ENCODE measurements around the gene UBE2E1. TPM values are rescaled to one million over a fixed set of nuclear protein-coding genes. Genes with fewer than 3 reads are reported as not detected.

Gene UBE2E1
- total RNA-seq, 2 donors from 2014 or later = 41.2 to 53.3 TPM

- Histone ChIP-seq H3K27ac (no peak overlapping the region), H3K4me3 (no peak overlapping the region), H3K27me3 (replicated peaks; ENCODE audit: insufficient read depth) (no peaks in the 10 kb centered on the region), H3K4me1 (ENCODE audit: control insufficient read depth in 1 of 2, low read depth in 2 of 2) (peaks cover 7 to 36% of the 10 kb centered on the region in 2 donors), H3K9me3 (no peaks in the 10 kb centered on the region), H3K36me3 (no peaks in the 10 kb centered on the region)
- no peak for DNase-seq (ENCODE audit: low spot score)
- TF ChIP-seq CTCF (IDR thresholded peaks at IDR 0.05) = no peak
- no peak for ATAC-seq (ENCODE audit: insufficient number of reproducible peaks, low FRiP score, low read depth)
Observed at GRCh38 chr3:23874359-23875112, 68.8 kb downstream of the UBE2E1 start.

GRCh38 chr3:23875113-23875725 is 69.5 kb downstream of the UBE2E1 start:
- TF ChIP-seq CTCF (IDR thresholded peaks at IDR 0.05) = no peak
- no peaks in the 10 kb centered on the region for H3K9me3 ChIP-seq
- no peaks in the 10 kb centered on the region for H3K27me3 ChIP-seq (replicated peaks; ENCODE audit: insufficient read depth)
- H3K27ac ChIP-seq = no peak overlapping the region
- ATAC-seq (ENCODE audit: insufficient number of reproducible peaks, low FRiP score, low read depth) (no peak), DNase-seq (ENCODE audit: low spot score) (no peak)
- no peak overlapping the region for H3K4me3 ChIP-seq
- H3K36me3 ChIP-seq = no peaks in the 10 kb centered on the region
- H3K4me1 ChIP-seq (ENCODE audit: control insufficient read depth in 1 of 2, low read depth in 2 of 2) = peaks cover 7 to 36% of the 10 kb centered on the region in 2 donors

GRCh38 chr3:23876923-23877322 is 71.2 kb downstream of the UBE2E1 start:
- no peak for TF ChIP-seq CTCF (IDR thresholded peaks at IDR 0.05)
- Histone ChIP-seq H3K36me3 (no peaks in the 10 kb centered on the region), H3K27ac (no peak overlapping the region), H3K9me3 (no peaks in the 10 kb centered on the region), H3K4me3 (no peak overlapping the region), H3K27me3 (replicated peaks; ENCODE audit: insufficient read depth) (no peaks in the 10 kb centered on the region), H3K4me1 (ENCODE audit: control insufficient read depth in 1 of 2, low read depth in 2 of 2) (peaks cover 7 to 36% of the 10 kb centered on the region in 2 donors)
- ATAC-seq (ENCODE audit: insufficient number of reproducible peaks, low FRiP score, low read depth) (no peak), DNase-seq (ENCODE audit: low spot score) (no peak)

GRCh38 chr3:23877329-23877980 is 71.7 kb downstream of the UBE2E1 start:
- no peaks in the 10 kb centered on the region for H3K9me3 ChIP-seq
- TF ChIP-seq CTCF (IDR thresholded peaks at IDR 0.05) = no peak
- DNase-seq (ENCODE audit: low spot score) (no peak), ATAC-seq (ENCODE audit: insufficient number of reproducible peaks, low FRiP score, low read depth) (no peak)
- no peaks in the 10 kb centered on the region for H3K27me3 ChIP-seq (replicated peaks; ENCODE audit: insufficient read depth)
- H3K4me1 ChIP-seq (ENCODE audit: control insufficient read depth in 1 of 2, low read depth in 2 of 2) = peaks cover 7 to 36% of the 10 kb centered on the region in 2 donors
- H3K27ac ChIP-seq = no peak overlapping the region
- H3K4me3 ChIP-seq = no peak overlapping the region
- no peaks in the 10 kb centered on the region for H3K36me3 ChIP-seq

- no peak for TF ChIP-seq CTCF (IDR thresholded peaks at IDR 0.05)
- no peak overlapping the region for H3K4me3 ChIP-seq
- no peak overlapping the region for H3K27ac ChIP-seq
- no peak for ATAC-seq (ENCODE audit: insufficient number of reproducible peaks, low FRiP score, low read depth)
- H3K36me3 ChIP-seq = no peaks in the 10 kb centered on the region
- no peaks in the 10 kb centered on the region for H3K27me3 ChIP-seq (replicated peaks; ENCODE audit: insufficient read depth)
- no peak for DNase-seq (ENCODE audit: low spot score)
- H3K9me3 ChIP-seq = no peaks in the 10 kb centered on the region
- H3K4me1 ChIP-seq (ENCODE audit: control insufficient read depth in 1 of 2, low read depth in 2 of 2) = peaks cover 7 to 25% of the 10 kb centered on the region in 2 donors
Observed at GRCh38 chr3:23879485-23879884, 73.7 kb downstream of the UBE2E1 start.
